HCT116 (cell line): Measurements from ENCODE around the gene GHRHR.

Experiments used
- CEBPB ChIP-seq: IDR thresholded peaks from 2 replicates; pipeline ENCODE4 v1.6.1; 2012; ENCODE audit warnings: low read depth
- CTCF ChIP-seq, 3 experiments: fragments of 200-600 bp in 1 of 3; sonication (generic) in 1 of 3; IDR thresholded peaks in 2 of 3; conservative IDR thresholded peaks in 1 of 3; 2 replicates each; pipeline ENCODE4 v1.5.1; 2012 to 2017; ENCODE audit warnings: low read depth in 2 of 3, low read length in 2 of 3, antibody characterized with exemption in 1 of 3, borderline replicate concordance in 1 of 3, control low read depth in 1 of 3, mild to moderate bottlenecking in 1 of 3, mixed read lengths in 1 of 3, mixed run types in 1 of 3, moderate library complexity in 1 of 3; ENCODE audit not compliant: insufficient read depth in 1 of 3
- EGR1 ChIP-seq: IDR thresholded peaks from 2 replicates; pipeline ENCODE4 v1.6.1; 2012; ENCODE audit warnings: low read depth
- JUND ChIP-seq: IDR thresholded peaks from 2 replicates; pipeline ENCODE4 v1.6.1; 2012
- POLR2A ChIP-seq: IDR thresholded peaks from 2 replicates; pipeline ENCODE4 v1.7.0; 2011; ENCODE audit warnings: borderline replicate concordance; ENCODE audit not compliant: insufficient read depth, insufficient read length; ENCODE audit errors: extremely low read depth
- POLR2AphosphoS5 ChIP-seq: IDR thresholded peaks from 2 replicates; pipeline ENCODE4 v1.6.1; 2011; ENCODE audit warnings: mild to moderate bottlenecking, low read depth, low read length, moderate library complexity
- RAD21 ChIP-seq: IDR thresholded peaks from 2 replicates; pipeline ENCODE4 v1.6.1; 2012; ENCODE audit warnings: low read depth, mild to moderate bottlenecking
- YY1 ChIP-seq: IDR thresholded peaks from 2 replicates; pipeline ENCODE4 v1.6.1; 2011; ENCODE audit warnings: low read length, low read depth, moderate library complexity, mild to moderate bottlenecking; ENCODE audit not compliant: insufficient replicate concordance; ENCODE audit errors: extremely low read depth
- ZBTB33 ChIP-seq: IDR thresholded peaks from 2 replicates; pipeline ENCODE4 v1.6.1; 2011; ENCODE audit warnings: mild to moderate bottlenecking, low read length, moderate library complexity; ENCODE audit not compliant: insufficient replicate concordance; ENCODE audit errors: extremely low read depth

- TF ChIP-seq RAD21 (no peak), POLR2A (no peak), CTCF (IDR thresholded peaks at IDR 0.05 in 2 of 3, conservative IDR thresholded peaks at IDR 0.05 in 1 of 3; ENCODE audit: borderline replicate concordance in 1 of 3, insufficient read depth in 1 of 3, low read depth in 2 of 3, low read length in 2 of 3) (no peak), JUND (no peak), YY1 (no peak), POLR2AphosphoS5 (no peak), CEBPB (no peak), EGR1 (no peak), ZBTB33 (no peak)
These were observed 9.5 kb downstream of the GHRHR start for GRCh38 chr7:30973292-30973691.
